Liver (tissue), 9 donors: ENCODE measurements around the gene RET. TPM values are rescaled to one million over a fixed set of nuclear protein-coding genes. Genes with fewer than 3 reads are reported as not detected.

ENCODE experiments used
- DNase-seq: peaks from one replicate; pipeline ENCODE4 v3.0.0-alpha.2; 2017; ENCODE audit warnings: low spot score
- H3K27ac ChIP-seq, 2 donors: one replicate each; pipeline ENCODE4 v1.7.0; 2013; ENCODE audit warnings: inconsistent platforms in 2 of 2, low read length in 2 of 2, control low read depth in 1 of 2, low read depth in 1 of 2, mild to moderate bottlenecking in 1 of 2
- H3K27me3 ChIP-seq, 4 donors: one replicate each; pipeline versions ENCODE4 v1.6.1 to v1.7.0; 2013; ENCODE audit warnings: low read length in 3 of 4, inconsistent platforms in 1 of 4, mild to moderate bottlenecking in 1 of 4, moderate library complexity in 1 of 4; ENCODE audit not compliant: control insufficient read depth in 4 of 4, insufficient read depth in 4 of 4
- H3K36me3 ChIP-seq, 4 donors: one replicate each; pipeline versions ENCODE4 v1.6.1 to v1.7.0; 2013; ENCODE audit warnings: low read length in 3 of 4, mild to moderate bottlenecking in 3 of 4, low read depth in 1 of 4, moderate library complexity in 1 of 4; ENCODE audit not compliant: control insufficient read depth in 4 of 4, insufficient read depth in 3 of 4
- H3K4me1 ChIP-seq, 4 donors: one replicate each; pipeline versions ENCODE4 v1.6.1 to v1.7.0; 2013; ENCODE audit warnings: low read length in 3 of 4, mild to moderate bottlenecking in 3 of 4, moderate library complexity in 1 of 4; ENCODE audit not compliant: control insufficient read depth in 4 of 4, insufficient read depth in 4 of 4
- H3K4me3 ChIP-seq, 3 donors: one replicate each; pipeline versions ENCODE4 v1.6.1 to v1.7.0; 2013; ENCODE audit warnings: low read length in 3 of 3, control low read depth in 1 of 3, low read depth in 1 of 3, mild to moderate bottlenecking in 1 of 3
- H3K9ac ChIP-seq, 2 donors: one replicate each; pipeline ENCODE4 v1.7.0; 2013; ENCODE audit warnings: low read length in 2 of 2, mild to moderate bottlenecking in 2 of 2, moderate library complexity in 2 of 2, control low read depth in 1 of 2, low read depth in 1 of 2
- H3K9me3 ChIP-seq, 4 donors: one replicate each; pipeline versions ENCODE4 v1.6.1 to v1.7.0; 2013; ENCODE audit warnings: low read length in 3 of 4; ENCODE audit not compliant: control insufficient read depth in 4 of 4
- ATF3 ChIP-seq: IDR thresholded peaks from 2 replicates; pipeline ENCODE4 v1.6.1; 2016; ENCODE audit warnings: antibody characterized with exemption
- CTCF ChIP-seq: fragments of 150-350 bp; IDR thresholded peaks from 2 replicates; pipeline ENCODE4 v1.5.1; 2017; ENCODE audit warnings: improper control_type of control experiment, low read depth, low read length; ENCODE audit not compliant: missing input control
- EGR1 ChIP-seq, 2 donors: IDR thresholded peaks; 2 replicates each; pipeline ENCODE4 v1.6.1; 2016 to 2018; ENCODE audit warnings: antibody characterized with exemption in 2 of 2, low read depth in 2 of 2
- FOXA1 ChIP-seq: IDR thresholded peaks from 2 replicates; pipeline ENCODE4 v1.6.1; 2016; ENCODE audit warnings: antibody characterized with exemption
- FOXA2 ChIP-seq: IDR thresholded peaks from 2 replicates; pipeline ENCODE4 v1.6.1; 2016; ENCODE audit warnings: antibody characterized with exemption
- GABPA ChIP-seq, 2 donors: IDR thresholded peaks in 1 of 2; conservative IDR thresholded peaks in 1 of 2; 2 replicates each; pipeline ENCODE4 v1.6.1; 2016; ENCODE audit warnings: antibody characterized with exemption in 2 of 2, mild to moderate bottlenecking in 1 of 2, moderate library complexity in 1 of 2
- HNF4A ChIP-seq, 2 donors: conservative IDR thresholded peaks; 2 replicates each; pipeline ENCODE4 v1.6.1; 2016; ENCODE audit warnings: antibody characterized with exemption in 2 of 2, mild to moderate bottlenecking in 2 of 2
- HNF4G ChIP-seq: IDR thresholded peaks from 2 replicates; pipeline ENCODE4 v1.6.1; 2016; ENCODE audit warnings: antibody characterized with exemption
- JUND ChIP-seq, 2 donors: IDR thresholded peaks; 2 replicates each; pipeline ENCODE4 v1.6.1; 2016; ENCODE audit warnings: antibody characterized with exemption in 2 of 2
- MAX ChIP-seq: IDR thresholded peaks from 2 replicates; pipeline ENCODE4 v1.6.1; 2016; ENCODE audit warnings: antibody characterized with exemption
- NR2F2 ChIP-seq: IDR thresholded peaks from 2 replicates; pipeline ENCODE4 v1.6.1; 2016; ENCODE audit warnings: antibody characterized with exemption
- RAD21 ChIP-seq, 2 donors: IDR thresholded peaks; 2 replicates each; pipeline ENCODE4 v1.6.1; 2016; ENCODE audit warnings: antibody characterized with exemption in 2 of 2, mild to moderate bottlenecking in 2 of 2
- REST ChIP-seq: IDR thresholded peaks from 2 replicates; pipeline ENCODE4 v1.6.1; 2016; ENCODE audit warnings: antibody characterized with exemption, mild to moderate bottlenecking
- RXRA ChIP-seq, 2 donors: IDR thresholded peaks; 2 replicates each; pipeline ENCODE4 v1.6.1; 2017 to 2018; ENCODE audit warnings: antibody characterized with exemption in 2 of 2, mild to moderate bottlenecking in 1 of 2
- SP1 ChIP-seq: IDR thresholded peaks from 2 replicates; pipeline ENCODE4 v1.6.1; 2018; ENCODE audit warnings: antibody characterized with exemption, mild to moderate bottlenecking
- TAF1 ChIP-seq: conservative IDR thresholded peaks from 2 replicates; pipeline ENCODE4 v1.6.1; 2016; ENCODE audit warnings: antibody characterized with exemption, mild to moderate bottlenecking
- YY1 ChIP-seq: IDR thresholded peaks from 2 replicates; pipeline ENCODE4 v1.6.1; 2016; ENCODE audit warnings: antibody characterized with exemption, mild to moderate bottlenecking
- ZBTB33 ChIP-seq: IDR thresholded peaks from 2 replicates; pipeline ENCODE4 v1.6.1; 2016; ENCODE audit warnings: antibody characterized with exemption
- WGBS: extraction: QIAGEN DNeasy Blood & Tissue Kit; methylation state at CpG from one replicate; pipeline ENCODE4 v1.1.7; 2013; 5-methylcytosine and 5-hydroxymethylcytosine counted together
- polyA plus RNA-seq, 2 donors: library from polyadenylated mRNA; stranded (reverse) in 1 of 2; unstranded in 1 of 2; fragments of 200-250 nt in 1 of 2; fragments of >200 nt in 1 of 2; fragmentation: Nextera tagmentation in 1 of 2; extraction: Ambion mirVana in 1 of 2; gene quantifications; one replicate each; pipeline versions ENCODE4 v1.2.1 to v1.2.3, GENCODE V29; 2013 to 2015
- total RNA-seq, 2 donors: library from RNA; depleted of rRNA; stranded (reverse); fragments of >200 nt; gene quantifications; one replicate each; pipeline ENCODE4 v1.2.3, GENCODE V29; 2014
- donor health status: healthy.
- donor health status: healthy.
- donor health status: healthy.
- donor health status: healthy.
- donor health status: healthy.

RET gene
- total and polyA plus RNA-seq, 4 donors, result 0.09 to 2.5 (median 0.33) TPM; not detected in 1

GRCh38 chr10:43078175-43078985 lies 1.5 kb downstream of the RET start:
- TF ChIP-seq FOXA1 (no peak), RAD21 (IDR thresholded peaks at IDR 0.05) (no peak), HNF4G (no peak), EGR1 (IDR thresholded peaks at IDR 0.05; ENCODE audit: low read depth in 2 of 2) (no peak), HNF4A (conservative IDR thresholded peaks at IDR 0.05) (no peak), TAF1 (no peak), JUND (IDR thresholded peaks at IDR 0.05) (no peak), FOXA2 (no peak), MAX (no peak), ATF3 (no peak), NR2F2 (no peak), GABPA (IDR thresholded peaks at IDR 0.05 in 1 of 2, conservative IDR thresholded peaks at IDR 0.05 in 1 of 2) (no peak), REST (no peak), YY1 (no peak), ZBTB33 (no peak), SP1 (no peak), CTCF (no peak), RXRA (IDR thresholded peaks at IDR 0.05) (no peak)
- Histone ChIP-seq H3K4me1 (peaks cover 0 to 26% (median 12%) of the 10 kb centered on the region in 4 donors), H3K9me3 (no peaks in the 10 kb centered on the region), H3K36me3 (no peaks in the 10 kb centered on the region), H3K4me3 (no peak overlapping the region), H3K27me3 (peaks cover 0 to 3% (median 0%) of the 10 kb centered on the region in 4 donors), H3K9ac (no peak overlapping the region), H3K27ac (no peak overlapping the region)
- DNase-seq, result no peak
- WGBS, result 58% methylated on average over 14 of the region's 14 CpGs
